ENCODE measurements around the gene HSPA12B. TPM values are rescaled to one million over a fixed set of nuclear protein-coding genes. Genes with fewer than 3 reads are reported as not detected.

HSPA12B gene
- total and polyA plus RNA-seq, 9 of the 15 experiments (the other 6 are each of a cell fraction or from before 2014, with no cell fraction given): 0.03 to 0.07 TPM; not detected in 7

GRCh38 chr20:3771552-3772058 lies 39.1 kb downstream of the HSPA12B start:
- no peaks in the 10 kb centered on the region for H3K9me3 ChIP-seq (replicated peaks; ENCODE audit: control insufficient read depth, insufficient read depth, low read depth, low read length)
- no peaks in the 10 kb centered on the region for H3K27me3 ChIP-seq (ENCODE audit: control insufficient read depth in 2 of 2, insufficient read depth in 2 of 2, low read length in 2 of 2)
- no peak overlapping the region for H2AFZ ChIP-seq (ENCODE audit: low read depth, low read length)
- H4K20me1 ChIP-seq (replicated peaks; ENCODE audit: control insufficient read depth, insufficient read depth, low read length): no peaks in the 10 kb centered on the region
- CTCF ChIA-PET (ENCODE audit: low intra/inter-chr PET ratio): no interaction called here
- 71% methylated on average over 7 of the region's 7 CpGs for WGBS (ENCODE audit: insufficient coverage, low coverage, missing lambda C conversion rate)
- H3K4me1 ChIP-seq (replicated peaks in 1 of 2; ENCODE audit: control insufficient read depth in 2 of 2, insufficient read depth in 2 of 2, low read length in 2 of 2): peaks cover 5 to 24% of the 10 kb centered on the region in 2 experiments; a peak in 3 of 5 replicates
- H3K27ac ChIP-seq (ENCODE audit: extremely low read depth, low read depth, low read length): no peak overlapping the region
- H3K4me2 ChIP-seq (ENCODE audit: insufficient read depth, low read length): no peak overlapping the region
- TF ChIP-seq CBFB (CRISPR knock-in tag; IDR thresholded peaks at IDR 0.05): no peak
- TF ChIP-seq, protein P1, sequence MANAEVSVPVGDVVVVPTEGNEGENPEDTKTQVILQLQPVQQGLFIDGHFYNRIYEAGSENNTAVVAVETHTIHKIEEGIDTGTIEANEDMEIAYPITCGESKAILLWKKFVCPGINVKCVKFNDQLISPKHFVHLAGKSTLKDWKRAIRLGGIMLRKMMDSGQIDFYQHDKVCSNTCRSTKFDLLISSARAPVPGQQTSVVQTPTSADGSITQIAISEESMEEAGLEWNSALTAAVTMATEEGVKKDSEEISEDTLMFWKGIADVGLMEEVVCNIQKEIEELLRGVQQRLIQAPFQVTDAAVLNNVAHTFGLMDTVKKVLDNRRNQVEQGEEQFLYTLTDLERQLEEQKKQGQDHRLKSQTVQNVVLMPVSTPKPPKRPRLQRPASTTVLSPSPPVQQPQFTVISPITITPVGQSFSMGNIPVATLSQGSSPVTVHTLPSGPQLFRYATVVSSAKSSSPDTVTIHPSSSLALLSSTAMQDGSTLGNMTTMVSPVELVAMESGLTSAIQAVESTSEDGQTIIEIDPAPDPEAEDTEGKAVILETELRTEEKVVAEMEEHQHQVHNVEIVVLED (CRISPR knock-in tag; IDR thresholded peaks at IDR 0.05): no peak
- no peak for TF ChIP-seq THAP7 (CRISPR knock-in tag; IDR thresholded peaks at IDR 0.05)
- no peak for TF ChIP-seq EP300 (IDR thresholded peaks at IDR 0.05; ENCODE audit: low read length)
- no peak for TF ChIP-seq RBBP5 (IDR thresholded peaks at IDR 0.05; ENCODE audit: borderline replicate concordance, insufficient read depth, low read length, poor library complexity, severe bottlenecking)
- no peak for TF ChIP-seq IRF2 (CRISPR knock-in tag; IDR thresholded peaks at IDR 0.05)
- no peak for TF ChIP-seq RBM14 (IDR thresholded peaks at IDR 0.05; ENCODE audit: borderline replicate concordance, insufficient read depth, low read depth, low read length)
- no peak for TF ChIP-seq ZNF224 (CRISPR knock-in tag; IDR thresholded peaks at IDR 0.05)
- no peak for TF ChIP-seq ZNF274 (IDR thresholded peaks at IDR 0.05; ENCODE audit: borderline replicate concordance, low read depth, low read length)
- TF ChIP-seq TCF7 (IDR thresholded peaks at IDR 0.05; ENCODE audit: borderline replicate concordance): no peak
- TF ChIP-seq PKNOX1 (IDR thresholded peaks at IDR 0.05): no peak
- no peak for TF ChIP-seq SP2 (IDR thresholded peaks at IDR 0.05; ENCODE audit: extremely low read depth, low read depth, low read length, poor library complexity, severe bottlenecking)
- no peak for TF ChIP-seq PHB2 (IDR thresholded peaks at IDR 0.05; ENCODE audit: low read depth)
- DNase-seq (ENCODE audit: extremely low read depth in 1 of 4, low spot score in 3 of 4) (no peak), FAIRE-seq (no peak), ATAC-seq (no peak)
- POLR2A ChIA-PET: no interaction called here
- no peak overlapping the region for H3K9ac ChIP-seq (ENCODE audit: insufficient read depth in 1 of 2, low read depth in 2 of 2, low read length in 2 of 2)
- no peaks in the 10 kb centered on the region for H3K36me3 ChIP-seq (ENCODE audit: control insufficient read depth, insufficient read depth, low read length)
- no peaks in the 10 kb centered on the region for H3K9me1 ChIP-seq (ENCODE audit: control insufficient read depth, insufficient read depth, low read length)
- peaks cover 10% of the 10 kb centered on the region; the same call in 2 of the 3 replicates for H3K79me2 ChIP-seq (ENCODE audit: control insufficient read depth, insufficient read depth, low read length)
- no TSS peak for BruUV-seq (replicated peaks)
- intact Hi-C loops (cut with micrococcal nuclease): no loop called here
- H3K4me3 ChIP-seq: no peak overlapping the region
- in situ Hi-C loops (cut with MboI): no loop called here

All from K562 (cell line).